Prostate gland (tissue), 2 donors: Measurements from ENCODE around the gene AFF4.

ENCODE experiments used
- POLR2A ChIP-seq: fragments of 450-650 bp; IDR thresholded peaks from one replicate; pipeline ENCODE4 v1.6.1; 2016; ENCODE audit warnings: antibody characterized with exemption, mild to moderate bottlenecking
- POLR2AphosphoS5 ChIP-seq: sonication (generic); formaldehyde crosslinking; IDR thresholded peaks from one replicate; pipeline ENCODE4 v1.6.1; 2017; ENCODE audit warnings: antibody characterized with exemption
- TF ChIP-seq, protein P1 (sequence below), 4 experiments: fragments of 200-600 bp in 2 of 4; fragments of 450-650 bp in 2 of 4; sonication (generic) in 2 of 4; IDR thresholded peaks; 1 replicate in 3 of 4; 2 replicates in 1 of 4; pipeline ENCODE4 v1.5.1; 2016 to 2019; ENCODE audit warnings: antibody characterized with exemption in 4 of 4, mild to moderate bottlenecking in 2 of 4, moderate library complexity in 2 of 4

DNA sequence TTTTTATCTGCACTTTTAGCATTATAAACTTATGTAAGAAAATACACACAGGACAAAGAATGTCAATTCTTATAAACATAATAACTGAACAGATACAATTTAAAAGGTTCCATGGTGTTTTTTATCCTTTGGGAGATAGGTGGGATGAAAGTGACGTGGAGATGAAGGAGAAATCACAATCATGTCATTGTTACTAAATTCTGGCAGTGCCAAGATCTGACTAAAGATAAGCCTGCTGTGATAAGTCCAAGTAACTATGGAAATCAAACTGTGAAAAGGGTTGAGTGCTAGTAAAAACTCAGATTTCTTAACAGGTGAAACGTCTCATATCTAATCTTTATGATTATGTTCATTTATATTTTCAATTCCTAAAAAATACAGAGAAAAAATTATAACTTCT is 78.9 kb downstream of the AFF4 start:
- TF ChIP-seq, protein P1, sequence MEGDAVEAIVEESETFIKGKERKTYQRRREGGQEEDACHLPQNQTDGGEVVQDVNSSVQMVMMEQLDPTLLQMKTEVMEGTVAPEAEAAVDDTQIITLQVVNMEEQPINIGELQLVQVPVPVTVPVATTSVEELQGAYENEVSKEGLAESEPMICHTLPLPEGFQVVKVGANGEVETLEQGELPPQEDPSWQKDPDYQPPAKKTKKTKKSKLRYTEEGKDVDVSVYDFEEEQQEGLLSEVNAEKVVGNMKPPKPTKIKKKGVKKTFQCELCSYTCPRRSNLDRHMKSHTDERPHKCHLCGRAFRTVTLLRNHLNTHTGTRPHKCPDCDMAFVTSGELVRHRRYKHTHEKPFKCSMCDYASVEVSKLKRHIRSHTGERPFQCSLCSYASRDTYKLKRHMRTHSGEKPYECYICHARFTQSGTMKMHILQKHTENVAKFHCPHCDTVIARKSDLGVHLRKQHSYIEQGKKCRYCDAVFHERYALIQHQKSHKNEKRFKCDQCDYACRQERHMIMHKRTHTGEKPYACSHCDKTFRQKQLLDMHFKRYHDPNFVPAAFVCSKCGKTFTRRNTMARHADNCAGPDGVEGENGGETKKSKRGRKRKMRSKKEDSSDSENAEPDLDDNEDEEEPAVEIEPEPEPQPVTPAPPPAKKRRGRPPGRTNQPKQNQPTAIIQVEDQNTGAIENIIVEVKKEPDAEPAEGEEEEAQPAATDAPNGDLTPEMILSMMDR (IDR thresholded peaks at IDR 0.05) = no peak
- no peak for TF ChIP-seq POLR2A
- TF ChIP-seq POLR2AphosphoS5 = no peak
